Stimulated activated naive CD8-positive, alpha-beta T cell treated with anti-CD3 and anti-CD28 coated beads, Interleukin-15, Interleukin-2, amounts not matched to agents 100 ng/mL and 50 ng/mL, for 24 hours (primary cell): ENCODE measurements around the gene CBX2.

Experiments used
- H3K27ac Mint-ChIP-seq: one replicate; pipeline ENCODE4 v1.8.0; 2021; ENCODE audit warnings: mild to moderate bottlenecking, mixed read lengths
- H3K27me3 Mint-ChIP-seq: one replicate; pipeline ENCODE4 v1.8.0; 2021; ENCODE audit warnings: mixed read lengths
- H3K36me3 Mint-ChIP-seq: one replicate; pipeline ENCODE4 v1.8.0; 2021; ENCODE audit warnings: low read depth, mixed read lengths
- H3K4me1 Mint-ChIP-seq: one replicate; pipeline ENCODE4 v1.8.0; 2021; ENCODE audit warnings: low read depth, mixed read lengths
- H3K4me3 Mint-ChIP-seq: one replicate; pipeline ENCODE4 v1.8.0; 2021; ENCODE audit warnings: mild to moderate bottlenecking, mixed read lengths
- H3K9me3 Mint-ChIP-seq: one replicate; pipeline ENCODE4 v1.8.0; 2021; ENCODE audit warnings: mixed read lengths

The CBX2 gene

GRCh38 chr17:79777894-79778503 is at the start of gene CBX2:
TSS of gene CBX2 (plus strand) at chr17:79778148. CDS start at chr17:79778236, 88 bp downstream.
- Mint-ChIP-seq H3K27ac (peak within 1 kb of the TSS; percentile 79), H3K4me3 (peak within 1 kb of the TSS; percentile 87), H3K36me3 (no peaks in the 10 kb centered on the region), H3K27me3 (peaks cover 70% of the 10 kb centered on the region), H3K9me3 (no peaks in the 10 kb centered on the region), H3K4me1 (peaks cover 28% of the 10 kb centered on the region)

- H3K36me3 Mint-ChIP-seq = no peaks in the 10 kb centered on the region
- peak overlapping the region; percentile 57 for H3K4me3 Mint-ChIP-seq
- H3K27me3 Mint-ChIP-seq = no peaks in the 10 kb centered on the region
- peak overlapping the region; percentile 63 for H3K27ac Mint-ChIP-seq
- no peaks in the 10 kb centered on the region for H3K9me3 Mint-ChIP-seq
- H3K4me1 Mint-ChIP-seq = peaks cover 1% of the 10 kb centered on the region
Measured at GRCh38 chr17:79728169-79728907, 49.6 kb upstream of the CBX2 start.

GRCh38 chr17:79728908-79729471 is 49.0 kb upstream of the CBX2 start:
- Mint-ChIP-seq H3K4me1 (peaks cover 3% of the 10 kb centered on the region), H3K27ac (no peak overlapping the region), H3K4me3 (no peak overlapping the region)

GRCh38 chr17:79729761-79730160 is 48.2 kb upstream of the CBX2 start:
- Mint-ChIP-seq H3K27ac (no peak overlapping the region), H3K4me3 (no peak overlapping the region), H3K9me3 (no peaks in the 10 kb centered on the region), H3K36me3 (no peaks in the 10 kb centered on the region), H3K4me1 (peaks cover 3% of the 10 kb centered on the region), H3K27me3 (no peaks in the 10 kb centered on the region)

More at GRCh38 chr17:79728908-79729471, 49.0 kb upstream of the CBX2 start:
- Mint-ChIP-seq H3K9me3 (no peaks in the 10 kb centered on the region), H3K27me3 (no peaks in the 10 kb centered on the region), H3K36me3 (no peaks in the 10 kb centered on the region)

- Mint-ChIP-seq H3K9me3 (no peaks in the 10 kb centered on the region), H3K36me3 (no peaks in the 10 kb centered on the region), H3K4me3 (no peak overlapping the region), H3K27me3 (no peaks in the 10 kb centered on the region), H3K4me1 (peaks cover 3% of the 10 kb centered on the region), H3K27ac (no peak overlapping the region)
Measured at GRCh38 chr17:79730437-79730768, 47.5 kb upstream of the CBX2 start.

GRCh38 chr17:79730769-79731483 is 47.0 kb upstream of the CBX2 start, which contains the start of gene ENPP7:
TSS of gene ENPP7 (plus strand) at chr17:79730943. CDS start at chr17:79731140, 197 bp downstream.
- Mint-ChIP-seq H3K9me3 (no peaks in the 10 kb centered on the region), H3K27me3 (no peaks in the 10 kb centered on the region), H3K27ac (no peak within 1 kb of the TSS), H3K4me3 (no peak within 1 kb of the TSS), H3K36me3 (no peaks in the 10 kb centered on the region), H3K4me1 (peaks cover 3% of the 10 kb centered on the region)

- H3K4me3 Mint-ChIP-seq = no peak overlapping the region
- H3K27ac Mint-ChIP-seq = no peak overlapping the region
- no peaks in the 10 kb centered on the region for H3K36me3 Mint-ChIP-seq
- H3K27me3 Mint-ChIP-seq = no peaks in the 10 kb centered on the region
- H3K4me1 Mint-ChIP-seq = peaks cover 3% of the 10 kb centered on the region
- H3K9me3 Mint-ChIP-seq = no peaks in the 10 kb centered on the region
Measured at GRCh38 chr17:79732254-79732653, 45.7 kb upstream of the CBX2 start.

GRCh38 chr17:79732804-79733691 is 44.9 kb upstream of the CBX2 start:
- Mint-ChIP-seq H3K4me3 (no peak overlapping the region), H3K9me3 (no peaks in the 10 kb centered on the region), H3K4me1 (peaks cover 3% of the 10 kb centered on the region), H3K27me3 (no peaks in the 10 kb centered on the region), H3K27ac (no peak overlapping the region), H3K36me3 (no peaks in the 10 kb centered on the region)

- Mint-ChIP-seq H3K27me3 (peaks cover 2% of the 10 kb centered on the region), H3K27ac (no peak overlapping the region), H3K4me3 (no peak overlapping the region), H3K9me3 (no peaks in the 10 kb centered on the region), H3K36me3 (no peaks in the 10 kb centered on the region), H3K4me1 (peaks cover 3% of the 10 kb centered on the region)
Measured at GRCh38 chr17:79733692-79734070, 44.3 kb upstream of the CBX2 start.

GRCh38 chr17:79735096-79735495 is 42.9 kb upstream of the CBX2 start:
- Mint-ChIP-seq H3K36me3 (no peaks in the 10 kb centered on the region), H3K4me3 (no peak overlapping the region), H3K27ac (no peak overlapping the region), H3K4me1 (peaks cover 3% of the 10 kb centered on the region), H3K9me3 (no peaks in the 10 kb centered on the region), H3K27me3 (peaks cover 14% of the 10 kb centered on the region)

GRCh38 chr17:79737046-79737921 is 40.7 kb upstream of the CBX2 start:
- Mint-ChIP-seq H3K4me1 (peaks cover 3% of the 10 kb centered on the region), H3K27me3 (peaks cover 19% of the 10 kb centered on the region), H3K27ac (no peak overlapping the region), H3K9me3 (no peaks in the 10 kb centered on the region), H3K36me3 (no peaks in the 10 kb centered on the region), H3K4me3 (no peak overlapping the region)

GRCh38 chr17:79737922-79738578 is 39.9 kb upstream of the CBX2 start:
- Mint-ChIP-seq H3K27ac (no peak overlapping the region), H3K27me3 (peaks cover 19% of the 10 kb centered on the region), H3K9me3 (no peaks in the 10 kb centered on the region), H3K4me1 (peaks cover 3% of the 10 kb centered on the region), H3K4me3 (no peak overlapping the region), H3K36me3 (no peaks in the 10 kb centered on the region)

GRCh38 chr17:79738643-79739042 is 39.3 kb upstream of the CBX2 start:
- Mint-ChIP-seq H3K4me1 (no peaks in the 10 kb centered on the region), H3K36me3 (no peaks in the 10 kb centered on the region), H3K4me3 (no peak overlapping the region), H3K9me3 (no peaks in the 10 kb centered on the region), H3K27ac (peak overlapping the region; percentile 11), H3K27me3 (peaks cover 19% of the 10 kb centered on the region)
